GM12878 (cell line): Measurements from ENCODE around the gene HSD17B10. TPM values are rescaled to one million over a fixed set of nuclear protein-coding genes. Genes with fewer than 3 reads are reported as not detected.

ENCODE experiments used
- ATAC-seq: fragments of 200-7000 bp; cut with Tn5 transposase; 3 replicates; pipeline ENCODE4 v1.9.1; 2020; ENCODE audit warnings: mild to moderate bottlenecking, moderate library complexity
- BruUV-seq: library from RNA; stranded (reverse); fragments of 400-500 nt; replicated peaks from 2 replicates; lab custom pipeline; 2021; lab: Mats Ljungman, UMichigan
- CTCF ChIA-PET: fragments of 300-600 bp; sonication (Branson Sonifier 250); formaldehyde crosslinking; extraction: SDS; loops from one replicate; lab custom pipeline; 2021; ENCODE audit warnings: inconsistent platforms; lab: Yijun Ruan, JAX
- POLR2A ChIA-PET: fragments of 350-600 bp; formaldehyde crosslinking; extraction: SDS; loops from one replicate; lab custom pipeline; 2021; ENCODE audit warnings: inconsistent platforms; lab: Charles Lee
- RAD21 ChIA-PET: fragments of 300-600 bp; sonication (Branson Sonifier 250); formaldehyde crosslinking; loops from one replicate; lab custom pipeline; 2023; ENCODE audit warnings: antibody characterized with exemption; ENCODE audit not compliant: unreplicated experiment; lab: Charles Lee
- SMC1A ChIA-PET: fragments of 300-600 bp; sonication (Branson Sonifier 250); formaldehyde crosslinking; loops from one replicate; lab custom pipeline; 2023; ENCODE audit not compliant: unreplicated experiment, uncharacterized antibody; lab: Charles Lee
- DNase-seq: peaks from one replicate; pipeline ENCODE4 v3.0.0-alpha.2; 2011; ENCODE audit warnings: low read depth, low spot score
- FAIRE-seq: peaks from 3 replicates; lab custom pipeline; 2011; peaks lifted over from hg19 to GRCh38; lab: Jason Lieb, UNC
- H2AFZ ChIP-seq: 2 replicates; pipeline ENCODE4 v1.6.0; 2011; ENCODE audit warnings: low read depth, low read length, control low read depth; ENCODE audit not compliant: control insufficient read depth
- H3K27ac ChIP-seq: 2 replicates; pipeline ENCODE4 v1.5.1; 2011; ENCODE audit warnings: control low read depth; ENCODE audit not compliant: control insufficient read depth, insufficient read depth
- H3K27me3 ChIP-seq, 2 experiments: replicated peaks in 1 of 2; 2 replicates each; pipeline versions ENCODE4 v1.6.0 to v1.6.1; 2011; ENCODE audit warnings: low read length in 1 of 2; ENCODE audit not compliant: control insufficient read depth in 2 of 2, insufficient read depth in 2 of 2
- H3K36me3 ChIP-seq, 2 experiments: 2 replicates each; pipeline ENCODE4 v1.5.1; 2011; ENCODE audit warnings: low read length in 1 of 2; ENCODE audit not compliant: control insufficient read depth in 2 of 2, insufficient read depth in 2 of 2
- H3K4me1 ChIP-seq: 2 replicates; pipeline ENCODE4 v1.6.1; 2011; ENCODE audit warnings: mild to moderate bottlenecking, low read length, moderate library complexity, mixed read lengths; ENCODE audit not compliant: control insufficient read depth, insufficient read depth
- H3K4me2 ChIP-seq: 2 replicates; pipeline ENCODE4 v1.6.0; 2011; ENCODE audit warnings: control low read depth; ENCODE audit not compliant: control insufficient read depth, insufficient read depth
- H3K4me3 ChIP-seq: fragments of 200-600 bp; sonication (generic); 2 replicates; pipeline ENCODE4 v1.5.1; 2016
- H3K79me2 ChIP-seq: 2 replicates; pipeline ENCODE4 v1.6.0; 2011; ENCODE audit warnings: low read length; ENCODE audit not compliant: control insufficient read depth, insufficient read depth
- H3K9ac ChIP-seq: 2 replicates; pipeline ENCODE4 v1.8.0; 2011; ENCODE audit warnings: low read length, control low read depth, mixed read lengths; ENCODE audit not compliant: control insufficient read depth, insufficient read depth
- H3K9me3 ChIP-seq: replicated peaks from 3 replicates; pipeline ENCODE4 v1.5.1; 2011; ENCODE audit warnings: mild to moderate bottlenecking, low read length; ENCODE audit not compliant: control insufficient read depth, insufficient read depth
- H4K20me1 ChIP-seq: 2 replicates; pipeline ENCODE4 v1.6.0; 2011; ENCODE audit not compliant: control insufficient read depth, insufficient read depth
- CREM ChIP-seq: IDR thresholded peaks from 2 replicates; pipeline ENCODE4 v1.6.1; 2014; ENCODE audit warnings: antibody characterized with exemption, low read depth
- EZH2 ChIP-seq: IDR thresholded peaks from 2 replicates; pipeline ENCODE4 v1.6.1; 2012; ENCODE audit warnings: low read depth, mild to moderate bottlenecking, control low read depth, inconsistent platforms, low read length, borderline replicate concordance; ENCODE audit not compliant: control insufficient read depth
- GABPA ChIP-seq: IDR thresholded peaks from 2 replicates; pipeline ENCODE4 v1.6.1; 2014; ENCODE audit warnings: antibody characterized with exemption, low read depth, mild to moderate bottlenecking, inconsistent platforms
- HDAC6 ChIP-seq: fragments of 200-600 bp; sonication (generic); IDR thresholded peaks from one replicate; pipeline ENCODE4 v1.8.0; 2017; ENCODE audit warnings: antibody characterized with exemption; ENCODE audit not compliant: unreplicated experiment
- IKZF2 ChIP-seq, 2 experiments: fragments of 450-650 bp; IDR thresholded peaks; 2 replicates each; pipeline ENCODE4 v1.6.1; 2017; ENCODE audit warnings: mild to moderate bottlenecking in 2 of 2, moderate library complexity in 2 of 2
- JUNB ChIP-seq: IDR thresholded peaks from 2 replicates; pipeline ENCODE4 v1.6.1; 2016; ENCODE audit warnings: antibody characterized with exemption, mild to moderate bottlenecking
- JUND ChIP-seq: IDR thresholded peaks from 2 replicates; pipeline ENCODE4 v1.6.1; 2012; ENCODE audit warnings: low read depth, mild to moderate bottlenecking, low read length, improper control_type of control experiment, moderate library complexity
- KAT2A ChIP-seq: conservative IDR thresholded peaks from 2 replicates; pipeline ENCODE4 v1.6.1; 2011; ENCODE audit warnings: low read depth, low read length; ENCODE audit not compliant: control insufficient read depth
- NR2C2 ChIP-seq: IDR thresholded peaks from 2 replicates; pipeline ENCODE4 v1.6.1; 2011; ENCODE audit warnings: borderline replicate concordance, low read depth; ENCODE audit not compliant: control insufficient read depth, insufficient read length
- PAX8 ChIP-seq: fragments of 450-650 bp; IDR thresholded peaks from 2 replicates; pipeline ENCODE4 v1.6.1; 2017; ENCODE audit warnings: mild to moderate bottlenecking, moderate library complexity
- RFX5 ChIP-seq: IDR thresholded peaks from 2 replicates; pipeline ENCODE4 v1.6.1; 2011; ENCODE audit warnings: low read depth, low read length, improper control_type of control experiment
- SRF ChIP-seq, 2 experiments: IDR thresholded peaks; 2 replicates each; pipeline ENCODE4 v1.6.1; 2011; ENCODE audit warnings: low read depth in 2 of 2, low read length in 2 of 2, mild to moderate bottlenecking in 1 of 2, moderate library complexity in 1 of 2
- YY1 ChIP-seq: IDR thresholded peaks from 2 replicates; pipeline ENCODE4 v1.6.1; 2011; ENCODE audit warnings: low read depth, mild to moderate bottlenecking, low read length
- ZBED1 ChIP-seq: IDR thresholded peaks from 2 replicates; pipeline ENCODE4 v1.6.1; 2016; ENCODE audit warnings: borderline replicate concordance
- ZNF622 ChIP-seq: fragments of 450-650 bp; IDR thresholded peaks from 2 replicates; pipeline ENCODE4 v1.6.1; 2017; ENCODE audit warnings: mild to moderate bottlenecking, inconsistent platforms
- WGBS: methylation state at CpG from one replicate; pipeline ENCODE4 v1.1.6; 2016; ENCODE audit warnings: low lambda C conversion rate; ENCODE audit not compliant: insufficient replicate concordance, insufficient coverage; ENCODE audit errors: missing lambda C conversion rate; 5-methylcytosine and 5-hydroxymethylcytosine counted together
- in situ Hi-C: fragments of 300-500 bp; cut with MboI; formaldehyde crosslinking; loops from 9 replicates; pipeline ENCODE4 v1.14.3; 2018; ENCODE audit warnings: mixed read lengths
- intact Hi-C: fragments of 100-400 bp; cut with micrococcal nuclease; formaldehyde crosslinking; loops from one replicate; pipeline ENCODE4 v1.14.2; 2022; ENCODE audit not compliant: unreplicated experiment
- polyA plus RNA-seq, 11 experiments: library from polyadenylated mRNA; depleted of rRNA in 4 of 11; unstranded in 6 of 11; stranded (reverse) in 5 of 11; fragments of >200 nt; fragmentation: Nextera tagmentation in 4 of 11; fragmentation: Illumina TruSeq in 1 of 11; extraction: Ambion mirVana in 4 of 11; extraction: Trizol in 1 of 11; gene quantifications; 1 replicate in 1 of 11; 2 replicates in 10 of 11; pipeline versions ENCODE4 v1.2.1 to v1.2.3, GENCODE V29; 2011 to 2016; ENCODE audit warnings: inconsistent platforms in 2 of 11, missing spikeins in 2 of 11, low read depth in 1 of 11
- total RNA-seq, 4 experiments: library from RNA; depleted of rRNA in 3 of 4; stranded (reverse); fragments of >200 nt in 3 of 4; fragmentation: Illumina TruSeq in 1 of 4; extraction: Trizol in 1 of 4; gene quantifications; 2 replicates each; pipeline versions ENCODE4 v1.2.1 to v1.2.3, GENCODE V29; 2013 to 2021
- TF ChIP-seq, protein P1 (sequence below): fragments of 450-650 bp; IDR thresholded peaks from 2 replicates; pipeline ENCODE4 v1.6.1; 2017; ENCODE audit warnings: mild to moderate bottlenecking, low read depth, inconsistent platforms; ENCODE audit not compliant: poor library complexity, severe bottlenecking
- TF ChIP-seq, protein P2 (sequence below): IDR thresholded peaks from 2 replicates; pipeline ENCODE4 v1.6.1; 2012; ENCODE audit warnings: low read depth, low read length, improper control_type of control experiment
- TF ChIP-seq, protein P3 (sequence below): IDR thresholded peaks from 2 replicates; pipeline ENCODE4 v1.6.1; 2011; ENCODE audit warnings: borderline replicate concordance, low read depth, mild to moderate bottlenecking, moderate library complexity, low read length; ENCODE audit not compliant: insufficient read depth, poor library complexity, severe bottlenecking

The HSD17B10 gene
- total and polyA plus RNA-seq, 10 of the 15 experiments (the other 5 are each of a cell fraction or from before 2014, with no cell fraction given) = 43.7 to 313 (median 187) TPM

DNA sequence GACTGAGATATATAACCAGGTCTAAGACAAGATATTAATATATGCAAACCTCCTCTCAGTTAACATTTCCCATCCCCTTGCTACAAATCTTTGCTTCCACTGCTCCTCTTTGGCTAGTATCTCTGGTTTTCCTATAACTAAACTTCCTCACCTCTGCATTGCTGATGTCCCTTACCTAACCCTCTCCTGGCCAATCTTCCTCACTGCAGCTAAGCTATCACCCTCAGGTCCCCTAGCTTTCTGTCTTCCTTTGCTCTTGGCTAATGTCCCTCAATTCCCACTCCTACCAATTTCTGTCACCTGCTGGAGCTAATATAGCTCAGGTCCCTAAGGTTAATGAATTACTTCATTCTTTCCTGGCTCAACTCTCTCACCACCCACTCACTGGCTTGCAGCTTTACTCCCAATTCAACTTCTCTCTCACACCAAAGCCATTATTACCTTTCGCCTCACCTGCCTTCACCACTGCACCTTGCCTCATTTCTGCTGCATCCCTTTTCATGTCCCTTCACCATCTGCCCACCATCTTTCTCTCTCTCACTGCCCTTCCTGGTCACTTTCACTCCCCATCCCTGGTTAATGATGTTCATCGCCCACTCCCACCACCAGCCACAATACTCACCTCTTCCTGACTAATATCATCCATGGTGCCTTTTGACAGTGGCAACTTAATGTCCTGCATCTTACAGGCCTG, 38.4 kb downstream of the HSD17B10 start (continued):
- TF ChIP-seq, protein P1, sequence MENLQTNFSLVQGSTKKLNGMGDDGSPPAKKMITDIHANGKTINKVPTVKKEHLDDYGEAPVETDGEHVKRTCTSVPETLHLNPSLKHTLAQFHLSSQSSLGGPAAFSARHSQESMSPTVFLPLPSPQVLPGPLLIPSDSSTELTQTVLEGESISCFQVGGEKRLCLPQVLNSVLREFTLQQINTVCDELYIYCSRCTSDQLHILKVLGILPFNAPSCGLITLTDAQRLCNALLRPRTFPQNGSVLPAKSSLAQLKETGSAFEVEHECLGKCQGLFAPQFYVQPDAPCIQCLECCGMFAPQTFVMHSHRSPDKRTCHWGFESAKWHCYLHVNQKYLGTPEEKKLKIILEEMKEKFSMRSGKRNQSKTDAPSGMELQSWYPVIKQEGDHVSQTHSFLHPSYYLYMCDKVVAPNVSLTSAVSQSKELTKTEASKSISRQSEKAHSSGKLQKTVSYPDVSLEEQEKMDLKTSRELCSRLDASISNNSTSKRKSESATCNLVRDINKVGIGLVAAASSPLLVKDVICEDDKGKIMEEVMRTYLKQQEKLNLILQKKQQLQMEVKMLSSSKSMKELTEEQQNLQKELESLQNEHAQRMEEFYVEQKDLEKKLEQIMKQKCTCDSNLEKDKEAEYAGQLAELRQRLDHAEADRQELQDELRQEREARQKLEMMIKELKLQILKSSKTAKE = no peak

DNA sequence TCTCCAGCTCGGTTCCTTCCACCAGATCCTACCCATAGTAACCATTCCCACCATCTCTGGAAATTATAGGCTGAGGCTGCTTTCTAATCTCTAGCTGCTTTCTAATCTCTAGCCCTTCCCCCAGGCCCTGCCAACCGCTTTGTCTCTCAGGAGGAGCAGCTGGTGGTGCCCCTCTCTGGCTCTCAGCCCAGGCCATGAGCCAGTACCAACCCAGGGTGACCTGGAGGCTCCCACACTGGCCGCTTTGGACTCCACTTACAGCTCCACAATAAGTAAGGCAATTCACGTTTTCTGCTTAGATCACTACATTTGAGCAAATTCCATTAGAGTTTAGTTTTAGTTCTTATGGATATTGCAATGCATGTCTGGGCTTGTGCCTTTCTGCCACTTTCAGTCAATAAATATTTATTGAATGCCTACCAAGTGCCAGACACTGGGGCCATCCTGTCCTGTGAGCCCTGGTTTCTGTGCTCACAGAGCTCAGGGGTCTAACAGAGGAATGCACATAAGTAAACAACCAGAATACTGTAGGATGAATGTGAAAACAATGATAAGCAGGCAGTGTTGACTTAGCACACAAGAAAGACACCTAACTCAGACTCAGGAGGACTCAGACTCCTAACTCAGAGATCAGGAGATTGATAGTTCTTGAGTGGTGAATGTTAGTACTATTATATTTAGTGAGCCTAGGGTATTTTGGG, 50.6 kb downstream of the HSD17B10 start:
- intact Hi-C loops (no loop called here), in situ Hi-C loops (no loop called here)
- no peaks in the 10 kb centered on the region for H3K27me3 ChIP-seq
- no peaks in the 10 kb centered on the region for H4K20me1 ChIP-seq
- ChIA-PET RAD21 (no interaction called here), POLR2A (interaction anchor here (0.6 to 1.5 kb wide), 2 partner anchors 38 to 1042 kb away, joined by 3 to 4 read pairs; no protein-coding TSS in a partner anchor), SMC1A (no interaction called here), CTCF (no interaction called here)
- H3K4me3 ChIP-seq = no peak overlapping the region
- DNase-seq = no peak
- BruUV-seq = no TSS peak
- no peaks in the 10 kb centered on the region for H3K79me2 ChIP-seq
- H2AFZ ChIP-seq = no peak overlapping the region
- H3K9ac ChIP-seq = no peak overlapping the region
- no peak for ATAC-seq
- H3K36me3 ChIP-seq = peaks cover 28 to 47% of the 10 kb centered on the region in 2 experiments; a peak in 3 of 4 replicates
- WGBS = 93% methylated on average over 4 of the region's 4 CpGs
- no peak for TF ChIP-seq RFX5
- TF ChIP-seq PAX8 = no peak
- no peak for TF ChIP-seq YY1
- no peak for TF ChIP-seq CREM
- TF ChIP-seq SRF (IDR thresholded peaks at IDR 0.05; ENCODE audit: low read depth in 2 of 2, low read length in 2 of 2) = no peak
- TF ChIP-seq JUND = no peak
- TF ChIP-seq ZBED1 = no peak
- no peak for TF ChIP-seq IKZF2 (IDR thresholded peaks at IDR 0.05)
- TF ChIP-seq KAT2A = no peak
- no peak for TF ChIP-seq ZNF622
- TF ChIP-seq, protein P2, sequence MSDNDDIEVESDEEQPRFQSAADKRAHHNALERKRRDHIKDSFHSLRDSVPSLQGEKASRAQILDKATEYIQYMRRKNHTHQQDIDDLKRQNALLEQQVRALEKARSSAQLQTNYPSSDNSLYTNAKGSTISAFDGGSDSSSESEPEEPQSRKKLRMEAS = no peak
- TF ChIP-seq, protein P3, sequence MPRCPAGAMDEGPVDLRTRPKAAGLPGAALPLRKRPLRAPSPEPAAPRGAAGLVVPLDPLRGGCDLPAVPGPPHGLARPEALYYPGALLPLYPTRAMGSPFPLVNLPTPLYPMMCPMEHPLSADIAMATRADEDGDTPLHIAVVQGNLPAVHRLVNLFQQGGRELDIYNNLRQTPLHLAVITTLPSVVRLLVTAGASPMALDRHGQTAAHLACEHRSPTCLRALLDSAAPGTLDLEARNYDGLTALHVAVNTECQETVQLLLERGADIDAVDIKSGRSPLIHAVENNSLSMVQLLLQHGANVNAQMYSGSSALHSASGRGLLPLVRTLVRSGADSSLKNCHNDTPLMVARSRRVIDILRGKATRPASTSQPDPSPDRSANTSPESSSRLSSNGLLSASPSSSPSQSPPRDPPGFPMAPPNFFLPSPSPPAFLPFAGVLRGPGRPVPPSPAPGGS = no peak
- no peak for TF ChIP-seq EZH2
- no peak for TF ChIP-seq NR2C2
- TF ChIP-seq HDAC6 = no peak
- TF ChIP-seq GABPA = no peak
- TF ChIP-seq JUNB = no peak
- H3K9me3 ChIP-seq = no peaks in the 10 kb centered on the region
- no peak for FAIRE-seq
- no peak overlapping the region for H3K27ac ChIP-seq
- no peak overlapping the region for H3K4me2 ChIP-seq
- H3K4me1 ChIP-seq = no peaks in the 10 kb centered on the region
